HEK293 (cell line): ENCODE data around the gene ZNF430.

Source experiments
- CTCF ChIP-seq: fragments of 450-650 bp; formaldehyde crosslinking; IDR thresholded peaks from 2 replicates; pipeline ENCODE4 v1.5.1; 2016; ENCODE audit warnings: missing biosample characterization, missing genetic modification characterization
- KLF16 ChIP-seq: fragments of 450-650 bp; formaldehyde crosslinking; IDR thresholded peaks from 2 replicates; pipeline ENCODE4 v1.5.1; 2017; ENCODE audit warnings: missing biosample characterization, missing genetic modification characterization
- TCF7L2 ChIP-seq: IDR thresholded peaks from 2 replicates; pipeline ENCODE4 v1.6.1; 2011; ENCODE audit warnings: low read depth, mild to moderate bottlenecking, inconsistent platforms, low read length, moderate library complexity, borderline replicate concordance
- ZBTB8A ChIP-seq: fragments of 450-650 bp; formaldehyde crosslinking; IDR thresholded peaks from 2 replicates; pipeline ENCODE4 v1.5.1; 2016; ENCODE audit warnings: missing biosample characterization, missing genetic modification characterization
- ZNF394 ChIP-seq: fragments of 450-650 bp; formaldehyde crosslinking; IDR thresholded peaks from 2 replicates; pipeline ENCODE4 v1.5.1; 2016; ENCODE audit warnings: missing biosample characterization, missing genetic modification characterization, mild to moderate bottlenecking, moderate library complexity, borderline replicate concordance
- ZNF600 ChIP-seq: fragments of 450-650 bp; formaldehyde crosslinking; IDR thresholded peaks from 2 replicates; pipeline ENCODE4 v1.5.1; 2016; ENCODE audit warnings: missing biosample characterization, missing genetic modification characterization
- ZSCAN16 ChIP-seq: fragments of 450-650 bp; formaldehyde crosslinking; IDR thresholded peaks from 2 replicates; pipeline ENCODE4 v1.5.1; 2016; ENCODE audit warnings: missing biosample characterization, missing genetic modification characterization

GRCh38 chr19:21028969-21029268 is 8.5 kb downstream of the ZNF430 start:
- no peak for TF ChIP-seq ZBTB8A (tag by site-specific recombination)
- no peak for TF ChIP-seq ZNF600 (tag by site-specific recombination)
- no peak for TF ChIP-seq ZSCAN16 (tag by site-specific recombination)
- no peak for TF ChIP-seq CTCF (tag by site-specific recombination)
- no peak for TF ChIP-seq ZNF394
- no peak for TF ChIP-seq KLF16
- no peak for TF ChIP-seq TCF7L2
